ENCODE measurements around the gene NDUFA13.

Gene NDUFA13

DNA sequence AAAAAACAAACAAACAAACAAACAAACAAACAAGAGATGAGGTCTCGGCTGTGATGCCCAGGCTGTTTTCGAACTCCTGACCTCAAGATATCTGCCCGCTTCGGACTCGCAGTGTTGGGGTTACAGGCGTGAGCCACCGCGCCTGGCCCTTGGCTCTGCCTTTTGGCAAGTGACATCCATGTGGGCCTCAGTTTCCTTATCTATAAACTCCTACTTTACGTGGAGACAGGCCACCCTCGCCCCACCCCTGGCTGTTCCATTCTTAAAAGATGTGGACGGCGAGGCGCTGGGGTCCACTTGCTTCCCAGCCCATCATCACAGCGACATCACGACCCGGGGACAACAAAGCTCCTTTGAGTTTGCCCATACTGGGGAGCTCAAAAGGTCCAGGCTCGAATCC, 2.3 kb upstream of the NDUFA13 start:
- H3K4me3 ChIP-seq (ENCODE audit: low read depth, low read length) = no peak overlapping the region
- TF ChIP-seq, protein P1, sequence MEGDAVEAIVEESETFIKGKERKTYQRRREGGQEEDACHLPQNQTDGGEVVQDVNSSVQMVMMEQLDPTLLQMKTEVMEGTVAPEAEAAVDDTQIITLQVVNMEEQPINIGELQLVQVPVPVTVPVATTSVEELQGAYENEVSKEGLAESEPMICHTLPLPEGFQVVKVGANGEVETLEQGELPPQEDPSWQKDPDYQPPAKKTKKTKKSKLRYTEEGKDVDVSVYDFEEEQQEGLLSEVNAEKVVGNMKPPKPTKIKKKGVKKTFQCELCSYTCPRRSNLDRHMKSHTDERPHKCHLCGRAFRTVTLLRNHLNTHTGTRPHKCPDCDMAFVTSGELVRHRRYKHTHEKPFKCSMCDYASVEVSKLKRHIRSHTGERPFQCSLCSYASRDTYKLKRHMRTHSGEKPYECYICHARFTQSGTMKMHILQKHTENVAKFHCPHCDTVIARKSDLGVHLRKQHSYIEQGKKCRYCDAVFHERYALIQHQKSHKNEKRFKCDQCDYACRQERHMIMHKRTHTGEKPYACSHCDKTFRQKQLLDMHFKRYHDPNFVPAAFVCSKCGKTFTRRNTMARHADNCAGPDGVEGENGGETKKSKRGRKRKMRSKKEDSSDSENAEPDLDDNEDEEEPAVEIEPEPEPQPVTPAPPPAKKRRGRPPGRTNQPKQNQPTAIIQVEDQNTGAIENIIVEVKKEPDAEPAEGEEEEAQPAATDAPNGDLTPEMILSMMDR (IDR thresholded peaks at IDR 0.05; ENCODE audit: control insufficient read depth, extremely low read depth, insufficient read depth) = no peak
- DNase-seq (ENCODE audit: low read depth) = no peak

DNA sequence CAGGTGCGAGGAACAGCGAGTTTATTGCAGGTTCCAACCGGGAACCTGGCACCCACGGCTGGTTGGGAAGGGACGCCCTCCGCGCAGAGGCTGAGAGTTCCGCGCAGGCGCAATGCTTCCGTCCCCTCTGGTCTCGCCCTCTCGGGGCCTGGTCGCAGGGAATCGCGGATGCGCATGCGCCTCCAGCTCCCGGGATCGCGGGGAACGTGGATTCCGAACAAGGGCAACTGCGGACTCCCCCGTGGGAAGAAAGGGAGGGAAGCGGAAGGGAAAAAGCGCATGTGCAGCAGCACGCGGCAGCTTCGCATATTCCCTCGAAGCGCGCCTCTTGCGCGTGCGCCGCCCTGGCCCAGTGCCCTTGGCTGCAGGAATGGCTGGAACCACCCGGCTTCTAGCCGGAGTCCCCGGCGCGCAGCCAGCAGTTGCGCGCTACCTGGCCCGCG, 1.8 kb upstream of the NDUFA13 start:
- no peak for DNase-seq (ENCODE audit: low read depth)
- no peak overlapping the region for H3K4me3 ChIP-seq (ENCODE audit: low read depth, low read length)
- TF ChIP-seq, protein P1 (IDR thresholded peaks at IDR 0.05; ENCODE audit: control insufficient read depth, extremely low read depth, insufficient read depth) = no peak

- TF ChIP-seq, protein P1 (IDR thresholded peaks at IDR 0.05; ENCODE audit: control insufficient read depth, extremely low read depth, insufficient read depth) = no peak
- H3K4me3 ChIP-seq (ENCODE audit: low read depth, low read length) = peak within 1 kb of the TSS; percentile 97
Measured at GRCh38 chr19:19514881-19515641, 964 bp upstream of the NDUFA13 start, which contains the start of gene TSSK6. TSSK6 (minus strand) TSS chr19:19515548; CDS start chr19:19515427, 121 bp downstream.

GRCh38 chr19:19517235-19517619, 1.2 kb downstream of the NDUFA13 start:
- H3K4me3 ChIP-seq (ENCODE audit: low read depth, low read length) = peak overlapping the region; percentile 97
- DNase-seq (ENCODE audit: low read depth) = no peak
- TF ChIP-seq, protein P1 (IDR thresholded peaks at IDR 0.05; ENCODE audit: control insufficient read depth, extremely low read depth, insufficient read depth) = no peak

More at GRCh38 chr19:19514881-19515641, 964 bp upstream of the NDUFA13 start, which contains the start of gene TSSK6:
- no peak for DNase-seq (ENCODE audit: low read depth)

GRCh38 chr19:19520989-19521388, 5.0 kb downstream of the NDUFA13 start:
- TF ChIP-seq, protein P1 (IDR thresholded peaks at IDR 0.05; ENCODE audit: control insufficient read depth, extremely low read depth, insufficient read depth) = no peak
- H3K4me3 ChIP-seq (ENCODE audit: low read depth, low read length) = no peak overlapping the region
- DNase-seq (ENCODE audit: low read depth) = no peak

DNA sequence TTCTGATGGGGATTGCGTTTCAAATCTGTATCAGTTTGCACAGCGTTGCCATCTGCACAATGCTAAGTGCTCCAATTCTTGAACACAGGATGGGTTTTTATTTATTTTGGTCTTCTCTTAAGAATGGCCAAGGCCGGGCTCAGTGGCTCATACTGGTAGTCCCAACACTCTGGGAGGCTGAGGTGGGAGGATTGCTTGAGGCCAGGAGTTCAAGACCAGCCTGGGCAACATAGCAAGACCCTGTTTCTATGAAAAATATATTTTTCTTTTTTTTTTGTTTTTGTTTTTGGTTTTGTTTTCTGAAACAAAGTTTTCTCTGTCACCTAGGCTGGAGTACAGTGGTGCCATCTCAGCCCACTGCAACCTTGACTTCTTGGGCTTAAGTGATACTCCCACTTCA, 7.2 kb downstream of the NDUFA13 start:
- TF ChIP-seq, protein P1 (IDR thresholded peaks at IDR 0.05; ENCODE audit: control insufficient read depth, extremely low read depth, insufficient read depth) = no peak
- no peak overlapping the region for H3K4me3 ChIP-seq (ENCODE audit: low read depth, low read length)
- no peak for DNase-seq (ENCODE audit: low read depth)
